Esophagus (tissue), 2 donors: Measurements from ENCODE around the gene E2F7. TPM values are rescaled to one million over a fixed set of nuclear protein-coding genes. Genes with fewer than 3 reads are reported as not detected.

Experiments used
- H3K27ac ChIP-seq, 2 donors: one replicate each; pipeline ENCODE4 v1.5.1; 2013; ENCODE audit warnings: low read depth in 2 of 2, mild to moderate bottlenecking in 2 of 2, inconsistent platforms in 1 of 2, low read length in 1 of 2, moderate library complexity in 1 of 2
- H3K27me3 ChIP-seq, 2 donors: one replicate each; pipeline ENCODE4 v1.6.1; 2013; ENCODE audit warnings: low read length in 2 of 2, control low read depth in 1 of 2, mild to moderate bottlenecking in 1 of 2; ENCODE audit not compliant: insufficient read depth in 2 of 2, control insufficient read depth in 1 of 2
- H3K36me3 ChIP-seq, 2 donors: one replicate each; pipeline ENCODE4 v1.6.1; 2013; ENCODE audit warnings: low read length in 1 of 2; ENCODE audit not compliant: control insufficient read depth in 2 of 2, insufficient read depth in 2 of 2
- H3K4me1 ChIP-seq, 2 donors: one replicate each; pipeline ENCODE4 v1.6.1; 2013; ENCODE audit warnings: low read length in 1 of 2; ENCODE audit not compliant: control insufficient read depth in 2 of 2, insufficient read depth in 2 of 2
- H3K4me3 ChIP-seq, 2 donors: one replicate each; pipeline ENCODE4 v1.5.1; 2013; ENCODE audit warnings: low read length in 2 of 2, mild to moderate bottlenecking in 2 of 2, low read depth in 1 of 2, moderate library complexity in 1 of 2
- H3K9me3 ChIP-seq, 2 donors: one replicate each; pipeline ENCODE4 v1.6.1; 2013; ENCODE audit warnings: mild to moderate bottlenecking in 2 of 2, low read depth in 1 of 2, low read length in 1 of 2, moderate library complexity in 1 of 2; ENCODE audit not compliant: control insufficient read depth in 2 of 2, insufficient read depth in 1 of 2
- WGBS, 2 donors: extraction: QIAGEN DNeasy Blood & Tissue Kit; methylation state at CpG; one replicate each; pipeline ENCODE4 v1.1.7; 2013; 5-methylcytosine and 5-hydroxymethylcytosine counted together
- polyA plus RNA-seq, 2 donors: library from polyadenylated mRNA; stranded (reverse); fragments of 200-250 nt; gene quantifications; one replicate each; pipeline ENCODE4 v1.2.3, GENCODE V29; 2013
- donor health status: healthy with polysubstance abuse.
- donor health status: Bipolar disorder and iron deficiency.

The E2F7 gene
- polyA plus RNA-seq, 2 donors: 1.1 to 1.5 TPM

DNA sequence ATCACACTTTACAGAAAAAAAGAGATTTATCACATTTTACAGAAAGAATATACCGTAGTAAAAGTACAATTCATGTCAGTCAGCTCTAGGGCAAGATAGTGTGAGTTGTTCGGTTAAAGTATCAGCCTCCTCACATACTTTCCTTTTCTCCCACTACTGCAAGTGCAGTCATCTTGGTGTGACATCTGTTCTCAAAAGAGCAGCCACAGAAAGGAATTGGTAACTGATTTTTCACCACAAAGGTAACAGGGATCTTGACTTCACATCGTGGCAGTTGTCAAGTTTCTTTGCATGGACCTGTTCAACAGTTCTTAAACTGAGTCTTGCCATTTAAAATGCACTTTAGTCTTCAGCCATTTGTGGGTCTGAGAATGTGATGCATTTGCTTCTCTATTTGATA is 5.0 kb upstream of the E2F7 start:
- Histone ChIP-seq H3K4me3 (no peak overlapping the region), H3K4me1 (no peaks in the 10 kb centered on the region), H3K27ac (no peak overlapping the region), H3K27me3 (no peaks in the 10 kb centered on the region), H3K9me3 (no peaks in the 10 kb centered on the region), H3K36me3 (no peaks in the 10 kb centered on the region)
- WGBS, 2 donors: 67 to 70% methylated on average over 3 of the region's 3 CpGs

DNA sequence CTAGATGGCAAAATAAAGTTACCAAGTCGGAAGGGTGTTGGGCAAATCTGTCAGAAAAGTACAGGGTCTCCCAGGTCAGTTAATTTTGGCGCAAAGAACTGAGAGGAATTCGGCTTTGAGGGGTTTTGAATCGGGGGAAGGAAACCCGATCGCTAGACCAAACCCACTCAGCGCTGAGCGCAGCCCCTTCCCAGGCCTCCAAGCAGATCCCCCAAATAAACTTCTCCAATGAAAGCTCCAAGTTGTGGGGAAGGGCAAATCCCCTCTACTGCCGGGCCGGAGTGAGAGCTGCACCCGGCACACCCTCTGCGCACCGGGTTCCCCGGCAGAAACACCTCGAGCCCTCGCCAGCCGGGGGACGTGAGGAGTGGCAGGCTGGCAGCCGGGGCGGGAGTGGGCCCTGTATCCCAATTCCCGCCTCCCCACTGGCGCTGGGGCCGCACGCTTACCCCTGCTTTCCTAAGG is 441 bp downstream of the E2F7 start:
- peaks cover 0 to 3% of the 10 kb centered on the region in 2 donors for H3K4me1 ChIP-seq
- 1 to 2% methylated on average over 24 of the region's 24 CpGs for WGBS, 2 donors
- H3K36me3 ChIP-seq: no peaks in the 10 kb centered on the region
- peak overlapping the region in 1 of 2 donors; percentile 74 for H3K27ac ChIP-seq
- peak overlapping the region; percentile 65 to 67 for H3K4me3 ChIP-seq
- no peaks in the 10 kb centered on the region for H3K27me3 ChIP-seq
- H3K9me3 ChIP-seq: no peaks in the 10 kb centered on the region

DNA sequence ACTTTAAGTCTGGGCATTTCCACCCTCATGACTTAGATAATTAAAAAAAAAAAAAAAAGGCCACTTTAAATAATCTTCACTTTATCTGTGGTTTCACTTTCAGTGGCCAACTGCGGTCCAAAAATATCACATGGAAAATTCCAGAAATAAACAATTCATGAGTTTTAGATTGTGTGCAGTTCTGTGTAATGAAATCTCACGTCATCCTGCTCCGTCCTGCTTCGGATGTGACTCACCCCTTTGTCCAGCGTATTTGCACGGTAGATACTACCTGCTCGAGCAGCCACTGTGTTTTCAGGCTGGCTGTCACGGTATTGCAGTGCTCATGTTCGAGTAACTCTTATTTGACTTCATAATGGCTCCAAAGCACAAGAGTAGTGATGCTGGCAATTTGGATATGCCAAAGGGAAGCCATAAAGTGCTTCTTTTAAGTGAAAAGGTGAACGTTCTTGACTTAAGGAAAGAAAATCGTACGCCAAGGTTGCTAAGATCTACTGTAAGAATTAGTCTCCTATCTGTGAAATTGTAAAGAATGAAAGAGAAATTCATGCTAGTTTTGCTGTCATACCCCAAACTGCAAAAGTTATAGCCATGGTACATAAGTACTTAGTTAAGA is 2.4 kb downstream of the E2F7 start:
- H3K36me3 ChIP-seq: no peaks in the 10 kb centered on the region
- no peaks in the 10 kb centered on the region for H3K27me3 ChIP-seq
- 41 to 50% methylated on average over 12 of the region's 12 CpGs for WGBS, 2 donors
- no peak overlapping the region for H3K27ac ChIP-seq
- H3K9me3 ChIP-seq: no peaks in the 10 kb centered on the region
- H3K4me1 ChIP-seq: peaks cover 0 to 3% of the 10 kb centered on the region in 2 donors
- peak overlapping the region in 1 of 2 donors; percentile 20 for H3K4me3 ChIP-seq

DNA sequence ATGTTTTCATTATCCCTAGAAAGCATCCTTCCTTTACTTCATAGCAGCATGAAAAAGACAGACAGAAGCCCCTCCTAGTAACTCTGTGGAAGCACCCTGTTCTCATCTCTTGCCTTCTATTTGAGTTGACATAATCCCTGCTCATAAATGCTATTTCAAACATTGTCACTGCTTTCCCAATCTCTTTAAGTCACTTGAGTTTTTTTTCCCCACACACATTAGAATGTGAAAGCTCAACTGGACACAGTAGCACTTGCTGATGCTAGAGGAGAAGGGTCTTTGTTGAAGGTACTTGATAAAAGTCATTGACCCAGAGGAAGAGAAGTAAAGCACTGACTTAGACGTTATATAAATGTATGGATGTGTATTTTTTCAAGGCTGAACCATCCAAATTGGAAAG is 3.0 kb downstream of the E2F7 start:
- Histone ChIP-seq H3K27ac (no peak overlapping the region), H3K4me1 (peaks cover 0 to 3% of the 10 kb centered on the region in 2 donors), H3K4me3 (no peak overlapping the region), H3K36me3 (no peaks in the 10 kb centered on the region), H3K27me3 (no peaks in the 10 kb centered on the region), H3K9me3 (no peaks in the 10 kb centered on the region)
- WGBS, 2 donors: 43 to 69% methylated on average over 1 of the region's 1 CpG

DNA sequence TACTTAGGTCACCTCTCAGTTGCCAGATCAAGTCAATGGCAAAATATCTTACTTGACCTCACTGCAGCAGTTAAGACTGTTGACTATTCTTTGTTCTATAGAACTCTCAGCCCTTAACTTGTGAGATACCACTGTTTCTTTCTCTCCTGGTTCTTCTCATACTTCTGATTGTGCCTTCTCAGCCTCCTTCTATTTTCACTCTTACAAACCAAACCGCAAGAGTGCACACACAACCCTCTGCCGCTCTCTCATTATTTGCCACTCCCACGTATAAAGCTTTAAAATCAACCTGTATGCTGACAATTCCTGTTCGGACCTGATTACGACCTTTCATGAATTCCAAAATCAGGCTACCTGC is 4.5 kb downstream of the E2F7 start:
- no peaks in the 10 kb centered on the region for H3K36me3 ChIP-seq
- peaks cover 0 to 3% of the 10 kb centered on the region in 2 donors for H3K4me1 ChIP-seq
- 86 to 93% methylated on average over 5 of the region's 5 CpGs for WGBS, 2 donors

DNA sequence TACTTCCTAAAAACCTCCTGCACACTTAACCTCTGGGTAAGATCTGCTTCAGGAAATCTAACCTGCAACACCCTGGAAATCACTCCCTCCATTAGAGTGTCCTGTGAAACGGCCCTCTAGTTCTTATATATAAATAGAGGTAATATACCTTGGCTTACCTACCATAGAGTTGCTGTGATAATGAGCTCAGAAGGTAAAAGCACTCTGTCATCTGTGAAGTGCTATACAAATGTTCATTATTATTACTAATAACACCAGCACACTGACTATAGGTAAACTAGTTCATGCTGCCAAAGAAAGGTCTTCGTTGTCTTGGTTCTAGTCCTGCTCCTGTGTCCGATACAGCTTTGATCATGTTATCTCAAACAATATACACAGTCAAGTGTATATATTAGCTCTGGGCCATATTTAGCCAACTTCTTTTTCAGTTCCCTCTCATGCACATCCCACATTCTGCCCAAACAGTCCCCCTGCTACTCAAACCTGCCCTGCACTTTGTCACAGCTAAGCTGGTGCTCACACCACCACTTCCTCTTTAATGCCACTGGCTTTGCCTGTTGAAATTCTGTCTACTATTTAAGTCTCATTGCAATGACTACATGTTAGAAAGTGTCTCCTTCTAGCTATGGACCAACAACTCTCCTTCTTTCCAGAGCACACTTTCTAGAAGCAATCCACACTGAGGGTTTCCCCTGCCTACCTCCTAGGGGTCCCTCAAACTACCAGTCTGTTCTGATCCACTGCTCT is 5.1 kb downstream of the E2F7 start:
- H3K27me3 ChIP-seq: no peaks in the 10 kb centered on the region
- H3K9me3 ChIP-seq: no peaks in the 10 kb centered on the region
- H3K4me1 ChIP-seq: peaks cover 0 to 3% of the 10 kb centered on the region in 2 donors
- H3K27ac ChIP-seq: no peak overlapping the region
- 83 to 86% methylated on average over 3 of the region's 3 CpGs for WGBS, 2 donors
- H3K4me3 ChIP-seq: no peak overlapping the region
- no peaks in the 10 kb centered on the region for H3K36me3 ChIP-seq

More for the DNA sequence above, 4.5 kb downstream of the E2F7 start:
- Histone ChIP-seq H3K27me3 (no peaks in the 10 kb centered on the region), H3K27ac (no peak overlapping the region), H3K9me3 (no peaks in the 10 kb centered on the region), H3K4me3 (no peak overlapping the region)

DNA sequence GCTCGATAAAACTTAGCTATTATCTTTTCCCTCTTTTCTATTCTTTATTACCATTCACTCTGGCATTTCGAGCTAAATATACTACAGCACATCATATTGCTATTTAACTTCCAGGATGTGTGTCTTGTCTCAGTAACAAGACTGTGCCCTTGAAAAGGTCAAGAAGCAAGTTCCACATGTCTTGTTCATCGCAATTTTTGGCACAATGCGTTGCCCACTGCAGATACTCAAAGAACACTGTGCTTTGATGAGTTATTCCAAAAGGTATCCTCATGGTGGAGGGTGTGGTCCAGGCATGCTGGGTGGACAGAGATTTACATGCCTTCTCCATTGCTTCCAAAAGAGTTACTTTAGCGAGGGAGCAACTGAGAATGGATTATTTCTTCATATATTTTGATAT is 6.6 kb downstream of the E2F7 start:
- no peaks in the 10 kb centered on the region for H3K4me1 ChIP-seq
- no peak overlapping the region for H3K4me3 ChIP-seq
- WGBS, 2 donors: 90% methylated on average over 5 of the region's 5 CpGs
- no peaks in the 10 kb centered on the region for H3K36me3 ChIP-seq
- no peak overlapping the region for H3K27ac ChIP-seq
- H3K9me3 ChIP-seq: no peaks in the 10 kb centered on the region
- no peaks in the 10 kb centered on the region for H3K27me3 ChIP-seq

DNA sequence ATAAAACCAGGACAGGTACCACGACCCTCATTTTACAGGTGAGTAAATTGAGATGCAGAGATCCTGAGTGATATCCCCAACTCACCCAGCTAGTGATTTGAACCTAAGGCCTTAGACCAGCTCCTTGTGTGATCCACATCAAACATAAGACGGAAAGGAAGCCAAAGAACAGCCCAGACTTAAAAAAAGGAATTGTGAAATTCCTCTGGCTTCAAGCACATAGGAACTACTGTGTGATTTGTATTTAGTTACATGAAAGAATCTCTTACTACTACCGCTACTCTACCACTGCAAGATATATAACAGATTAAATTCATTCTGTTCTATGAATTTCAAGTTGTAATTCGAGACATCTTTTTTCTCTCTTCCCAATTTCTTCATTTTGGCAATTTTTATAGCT is 10.5 kb downstream of the E2F7 start:
- Histone ChIP-seq H3K4me1 (no peaks in the 10 kb centered on the region), H3K4me3 (no peak overlapping the region), H3K36me3 (no peaks in the 10 kb centered on the region), H3K27me3 (no peaks in the 10 kb centered on the region), H3K27ac (no peak overlapping the region), H3K9me3 (no peaks in the 10 kb centered on the region)
- 88 to 91% methylated on average over 4 of the region's 4 CpGs for WGBS, 2 donors

DNA sequence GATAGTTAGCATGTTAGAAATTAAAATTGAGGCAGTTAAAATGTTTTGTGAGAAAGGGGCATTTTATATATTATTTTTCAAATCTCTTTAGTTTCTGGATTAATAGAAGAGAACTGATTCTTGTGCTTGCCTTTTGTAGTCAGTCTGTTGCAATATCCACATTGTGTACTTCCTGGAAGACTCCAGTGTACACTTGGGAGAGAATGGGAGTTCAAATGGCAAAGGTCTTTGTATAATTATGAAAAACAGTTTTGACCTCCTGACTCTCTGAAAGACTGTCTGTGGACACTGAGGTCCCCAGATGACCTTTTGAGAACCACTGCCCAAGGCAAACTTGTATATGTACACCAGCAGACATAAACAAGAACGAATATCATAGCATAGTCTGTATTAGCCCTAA is 12.1 kb downstream of the E2F7 start:
- Histone ChIP-seq H3K4me1 (no peaks in the 10 kb centered on the region), H3K36me3 (no peaks in the 10 kb centered on the region), H3K27me3 (no peaks in the 10 kb centered on the region), H3K27ac (no peak overlapping the region), H3K9me3 (no peaks in the 10 kb centered on the region), H3K4me3 (no peak overlapping the region)
- WGBS, 2 donors: 53 to 86% methylated on average over 1 of the region's 1 CpG
